HG03460 (cell line): Measurements from ENCODE around the gene ST6GALNAC2.
"Not testable (repeated sequence)": the region's sequence is repeated elsewhere in the genome, so short reads cannot be mapped to it uniquely, and the experiment has no call there.

Source experiments
- ATAC-seq: cut with Tn5 transposase; IDR thresholded peaks from one replicate; pipeline ENCODE4 v1.9.1; 2021; ENCODE audit not compliant: unreplicated experiment

The ST6GALNAC2 gene

DNA sequence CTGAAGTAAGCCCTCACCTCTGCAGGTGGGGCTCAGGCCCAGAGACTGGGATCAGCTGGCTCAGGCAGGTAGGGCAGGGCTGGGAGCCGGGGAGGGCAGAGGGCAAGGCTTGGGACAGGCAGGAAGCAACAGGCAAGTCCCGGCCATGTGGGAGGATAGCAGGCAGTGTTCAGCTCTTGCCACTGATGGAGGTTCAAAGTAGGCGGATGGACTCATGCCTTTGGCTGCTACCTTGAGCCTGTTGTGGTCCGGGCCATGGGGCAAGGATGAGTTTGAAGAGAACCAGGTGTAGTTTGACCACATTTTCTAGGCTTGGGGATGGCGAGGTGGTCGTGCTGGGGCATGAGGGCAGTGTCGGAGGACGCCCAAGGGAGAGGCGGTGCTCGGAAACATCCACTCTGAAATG, 43.1 kb downstream of the ST6GALNAC2 start:
- no peak for ATAC-seq

DNA sequence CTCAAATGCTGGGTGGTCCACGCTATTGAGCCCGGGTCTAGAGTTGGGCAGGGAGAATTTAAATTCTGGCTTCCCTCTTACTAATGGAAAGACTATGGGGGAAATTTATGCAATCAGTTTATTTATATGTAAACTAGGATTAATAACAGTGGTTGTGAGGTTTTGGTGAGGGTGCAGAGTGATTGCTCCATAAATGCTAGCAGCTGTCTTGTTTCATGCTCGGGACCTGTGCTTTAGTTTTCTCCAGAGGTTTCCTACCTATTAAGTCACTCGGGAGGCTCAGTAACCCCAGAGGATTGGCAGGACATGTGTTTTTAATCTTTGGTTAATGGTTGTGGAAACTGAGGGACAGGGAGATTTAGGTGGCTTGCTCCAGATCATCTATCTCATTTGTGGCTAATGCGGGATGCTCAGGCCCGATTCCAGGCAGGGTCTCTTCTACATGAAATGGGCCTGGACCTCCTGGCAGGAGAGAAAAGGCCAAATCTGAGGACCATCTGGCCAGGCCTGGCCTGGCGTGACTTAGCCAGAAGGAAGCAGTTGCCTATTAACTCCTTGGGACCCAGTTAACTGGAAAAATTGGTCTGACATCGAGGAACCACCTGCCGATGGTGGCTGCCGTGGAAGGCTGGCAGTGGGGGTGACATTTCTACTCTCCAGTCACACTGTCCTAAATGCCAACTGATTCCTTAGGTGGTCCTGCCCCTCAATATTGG, 43.8 kb downstream of the ST6GALNAC2 start:
- no peak for ATAC-seq

DNA sequence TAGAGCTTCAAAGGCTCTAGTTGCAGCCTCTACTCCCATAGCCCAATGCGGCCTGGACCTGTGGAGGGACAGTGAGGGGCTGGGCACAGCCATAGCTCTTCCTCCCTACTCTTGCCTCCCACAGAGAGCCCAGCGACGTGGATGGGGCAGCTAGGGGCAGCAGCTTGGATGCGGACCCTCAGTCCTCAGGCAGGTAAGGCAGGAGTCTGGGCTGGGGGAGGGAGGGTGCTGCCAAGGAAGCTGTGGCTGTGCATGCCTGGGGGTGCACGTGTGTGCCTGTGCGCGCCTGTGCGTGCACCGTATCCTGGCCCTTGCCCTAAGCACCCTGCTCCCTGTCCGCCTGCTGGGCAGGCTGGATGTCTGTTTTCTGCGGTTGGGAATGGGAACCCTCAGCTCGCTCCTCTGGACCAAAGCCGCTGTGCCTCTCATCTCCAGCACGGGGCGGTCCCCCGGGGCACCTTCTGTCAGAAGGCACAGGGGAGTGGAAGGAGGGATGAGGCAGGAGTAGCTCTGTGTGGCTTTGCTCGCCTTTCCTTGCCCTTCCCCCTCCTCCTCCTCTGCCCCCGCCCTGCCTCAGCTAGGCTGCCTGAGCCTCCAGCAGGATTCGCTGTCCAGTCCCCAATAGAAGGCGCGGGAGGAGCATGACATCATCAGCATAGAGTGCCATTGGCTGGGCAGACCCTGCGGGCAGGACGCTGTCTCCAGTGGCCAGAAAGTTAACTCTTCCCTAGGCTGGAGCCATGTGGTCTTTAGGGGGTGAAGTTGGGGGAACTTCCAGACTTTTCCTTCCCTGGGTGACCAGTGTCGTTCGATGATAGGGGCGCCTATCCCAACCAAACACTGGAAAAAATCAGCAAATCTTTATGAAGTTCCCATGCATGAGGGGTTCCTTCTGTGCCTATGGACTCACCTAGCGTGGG, 45.0 kb downstream of the ST6GALNAC2 start:
- no peak for ATAC-seq

DNA sequence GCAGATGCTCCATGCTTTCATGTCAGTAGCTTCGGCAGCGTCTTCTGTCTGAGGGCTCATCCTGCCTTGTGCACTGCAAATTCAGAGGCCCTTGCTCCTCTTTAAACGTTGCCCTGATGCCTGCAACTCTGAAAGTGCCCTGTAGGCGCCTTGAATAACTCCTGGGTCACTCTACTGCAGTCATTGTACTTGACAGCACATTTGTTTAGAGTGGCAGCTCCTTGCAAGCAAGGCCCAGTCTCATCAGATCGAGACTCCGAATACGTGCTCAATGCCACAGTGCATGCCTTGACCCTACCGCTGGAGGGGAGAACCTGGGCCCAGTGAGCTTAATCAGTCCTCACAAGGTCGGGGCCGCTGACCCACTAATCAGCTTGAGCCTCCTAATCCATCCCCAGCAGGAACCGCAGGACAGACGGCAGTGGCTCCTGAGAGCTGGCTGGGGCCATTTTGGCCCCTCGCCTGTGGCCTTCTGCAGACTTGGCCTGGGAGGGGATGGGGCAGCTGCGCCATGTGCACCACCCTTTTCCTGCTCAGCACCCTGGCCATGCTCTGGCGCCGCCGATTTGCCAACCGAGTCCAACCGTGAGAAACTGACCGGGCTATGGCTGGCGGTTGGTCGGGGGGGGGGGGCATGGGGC, 45.9 kb downstream of the ST6GALNAC2 start, which contains the start of gene PRCD:
TSS of gene PRCD (plus strand) at position 414 of the 641 bp plus-strand sequence. CDS start at position 512, 98 bp downstream.
- ATAC-seq, result no peak

DNA sequence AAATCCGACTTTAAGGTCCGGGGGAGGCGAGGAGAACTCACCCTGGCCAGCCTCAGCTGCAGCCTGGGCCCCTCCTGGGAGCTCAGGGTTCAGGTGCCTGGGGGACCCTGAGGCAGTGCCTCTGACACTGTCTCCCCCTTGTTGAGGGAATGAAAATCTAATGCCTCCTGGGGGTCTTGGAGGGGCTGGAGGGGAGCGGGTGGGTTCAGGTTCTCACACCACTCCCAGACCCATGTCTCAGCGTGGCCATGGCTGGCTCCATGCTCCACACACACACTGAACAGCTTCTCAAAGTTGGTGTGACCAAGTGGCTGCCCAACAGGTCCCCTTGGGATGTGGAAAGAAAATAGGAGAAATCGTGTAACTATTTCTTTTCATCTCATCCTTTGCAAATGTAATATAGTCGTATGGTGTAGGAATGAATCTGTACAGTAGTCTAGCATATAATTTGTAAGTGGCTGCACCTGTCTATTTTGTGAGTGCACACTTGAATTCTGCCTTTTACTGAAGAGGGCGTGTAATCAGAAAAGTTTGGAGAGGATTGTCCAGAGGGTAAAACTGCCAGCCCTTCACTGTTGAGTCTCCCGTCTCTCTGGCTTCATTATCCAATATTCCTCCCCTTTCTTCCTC, 46.6 kb downstream of the ST6GALNAC2 start:
- no peak for ATAC-seq

DNA sequence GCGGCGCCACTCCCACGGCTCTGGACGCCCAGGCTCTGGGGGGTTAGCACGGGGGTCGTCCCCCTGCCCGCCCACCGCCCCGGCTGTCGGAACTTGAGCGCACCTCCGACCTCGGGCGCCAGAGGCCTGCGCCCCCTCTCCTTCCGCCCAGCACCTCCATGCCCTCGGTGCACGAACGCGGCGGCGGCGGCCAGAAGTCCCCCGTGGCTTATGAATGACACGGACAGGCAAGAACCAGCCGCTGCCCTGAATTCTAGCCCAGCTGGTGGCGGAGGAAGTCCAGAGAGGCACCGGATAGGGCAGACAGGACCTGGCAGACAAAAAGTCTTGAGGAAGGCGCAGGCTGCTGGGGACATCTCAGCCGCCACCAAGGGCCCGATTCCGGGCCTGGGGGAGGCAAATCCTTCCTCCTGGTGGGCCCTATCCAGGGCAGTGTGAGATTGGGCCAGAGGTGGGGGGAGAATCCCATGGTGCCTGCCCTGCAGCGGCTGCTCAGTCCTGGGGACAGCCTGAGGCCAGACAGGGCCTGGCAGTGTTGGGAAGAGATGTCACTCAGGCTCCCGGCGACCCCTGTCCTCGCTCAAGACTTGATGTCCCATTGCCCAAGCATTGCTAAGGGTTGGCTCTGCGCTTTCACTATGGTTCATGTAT, 47.3 kb downstream of the ST6GALNAC2 start:
- ATAC-seq, result no peak

DNA sequence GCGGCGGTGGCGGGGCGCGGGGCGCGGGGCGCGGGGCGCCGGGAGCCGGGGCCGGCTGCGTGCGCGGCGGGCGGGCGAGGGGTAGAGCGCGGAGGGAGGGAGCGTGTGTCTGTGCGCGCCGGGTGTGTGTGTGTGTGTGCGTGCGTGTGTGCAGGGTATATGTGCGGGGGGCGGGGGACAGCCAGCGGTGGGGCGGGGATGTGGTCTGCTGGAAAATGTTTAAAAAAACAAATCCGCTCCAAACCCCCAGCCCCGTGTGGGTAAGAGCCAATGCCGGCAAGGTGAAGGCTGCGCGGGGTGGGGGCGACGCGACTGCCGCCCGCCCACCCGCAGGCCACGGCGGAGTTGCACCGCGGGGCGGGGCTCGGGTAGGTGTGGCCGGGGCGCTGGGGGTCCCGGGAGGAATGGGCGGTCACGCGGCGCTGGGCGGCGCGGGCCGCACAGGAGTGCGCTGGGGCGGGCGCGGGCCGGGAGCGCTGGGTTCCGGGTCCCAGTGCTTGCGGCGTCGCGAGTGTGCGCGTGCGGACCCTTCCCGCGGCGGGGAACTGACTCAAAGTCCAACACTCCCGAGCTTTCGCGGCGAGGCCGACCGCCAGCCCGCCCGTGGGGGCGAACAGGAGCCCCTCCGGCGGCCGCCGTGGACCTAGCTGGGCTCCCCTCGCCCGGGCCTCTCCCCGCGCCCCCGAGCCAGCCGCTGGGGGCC, 47.9 kb downstream of the ST6GALNAC2 start, which contains the start of gene CYGB:
TSS of gene CYGB (minus strand) at position 132 of the 703 bp plus-strand sequence. CDS start 167 bp downstream, outside the sequence.
- no peak for ATAC-seq

DNA sequence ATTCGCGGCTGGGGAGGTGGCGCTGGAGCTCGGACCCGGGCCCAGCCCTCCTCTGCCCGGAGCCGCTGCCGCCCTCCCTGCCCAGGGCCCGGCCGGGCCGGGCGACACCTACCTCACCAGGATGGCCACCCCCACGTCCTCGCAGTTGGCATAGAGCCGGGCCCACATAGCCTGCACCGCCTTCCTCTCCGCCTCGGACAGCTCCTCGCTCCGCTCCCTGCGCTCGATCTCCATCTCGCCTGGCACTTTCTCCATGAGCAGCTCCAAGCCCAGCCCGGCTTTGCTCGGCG, 48.4 kb downstream of the ST6GALNAC2 start:
- no peak for ATAC-seq

DNA sequence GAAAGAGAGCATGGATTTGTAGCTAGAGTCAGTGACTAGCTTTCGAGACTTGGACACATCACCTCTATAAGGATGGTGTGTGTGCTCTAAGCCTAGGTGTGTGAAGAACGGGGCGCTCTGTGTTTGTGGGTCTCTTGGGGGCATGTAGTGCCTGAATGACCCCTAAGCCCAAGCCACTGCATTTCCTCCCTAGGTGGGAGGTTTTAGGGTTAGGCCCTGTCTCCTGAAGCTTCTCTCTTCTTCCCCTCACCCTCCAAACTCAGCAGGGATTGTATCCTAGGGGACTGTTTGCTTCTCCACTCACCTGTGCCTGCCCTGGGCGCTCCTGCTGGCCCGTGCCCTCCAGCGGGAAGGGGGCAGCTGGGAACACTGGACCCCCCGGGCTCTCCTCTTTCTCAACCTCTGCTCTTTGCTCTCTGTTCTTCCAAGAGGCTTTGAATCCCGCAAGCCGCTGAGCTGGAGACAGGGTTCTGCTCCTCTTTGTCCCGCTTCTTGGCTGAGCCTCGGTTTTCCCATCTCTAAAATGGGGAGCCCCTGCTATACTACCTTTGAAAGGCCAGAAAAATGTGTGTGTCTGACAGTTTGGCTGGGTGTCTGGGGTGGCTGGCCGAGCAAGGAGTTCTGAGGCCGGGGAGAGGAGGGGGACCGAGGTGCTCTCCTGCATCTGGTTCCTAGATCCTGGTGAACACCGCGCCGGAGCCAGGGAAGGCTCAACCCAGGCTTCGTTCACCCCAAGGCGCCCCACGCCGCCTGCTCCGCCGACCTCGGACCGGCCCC, 49.0 kb downstream of the ST6GALNAC2 start:
- no peak for ATAC-seq

DNA sequence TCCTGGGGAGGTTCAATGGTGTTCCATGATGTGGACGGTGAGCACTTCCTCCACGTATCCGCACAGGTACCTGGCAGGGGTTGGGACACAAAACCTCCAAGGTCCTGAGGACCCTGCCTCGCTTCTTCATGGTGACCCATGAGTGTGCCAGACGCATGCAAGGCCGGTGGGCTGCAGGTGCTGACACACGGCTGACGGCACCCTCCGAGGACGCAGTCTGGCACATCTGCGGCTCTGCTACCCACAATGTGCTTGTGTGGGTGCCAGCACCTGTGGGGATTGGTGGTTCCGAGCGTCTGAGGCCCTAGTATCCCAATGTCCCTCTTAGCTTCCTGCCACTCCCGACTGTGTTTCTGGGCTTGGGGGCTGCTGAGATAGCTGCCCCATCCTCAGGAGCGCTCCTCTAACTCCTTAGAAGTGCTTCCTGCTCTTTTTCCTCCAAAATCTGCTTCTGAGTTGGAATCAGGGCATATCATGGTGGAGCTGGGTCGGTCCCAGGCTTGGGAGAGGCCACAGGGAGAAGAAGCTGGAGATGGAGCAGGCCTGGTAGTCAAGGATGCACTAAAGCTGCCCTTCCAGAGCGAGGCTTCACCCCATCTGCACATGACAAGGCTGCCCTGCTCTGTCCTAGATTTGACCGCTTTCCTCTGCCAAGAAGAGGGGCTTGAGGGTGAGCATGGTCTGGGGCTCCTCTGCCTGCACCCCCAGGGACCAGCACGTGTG, 49.7 kb downstream of the ST6GALNAC2 start:
- ATAC-seq, result no peak

DNA sequence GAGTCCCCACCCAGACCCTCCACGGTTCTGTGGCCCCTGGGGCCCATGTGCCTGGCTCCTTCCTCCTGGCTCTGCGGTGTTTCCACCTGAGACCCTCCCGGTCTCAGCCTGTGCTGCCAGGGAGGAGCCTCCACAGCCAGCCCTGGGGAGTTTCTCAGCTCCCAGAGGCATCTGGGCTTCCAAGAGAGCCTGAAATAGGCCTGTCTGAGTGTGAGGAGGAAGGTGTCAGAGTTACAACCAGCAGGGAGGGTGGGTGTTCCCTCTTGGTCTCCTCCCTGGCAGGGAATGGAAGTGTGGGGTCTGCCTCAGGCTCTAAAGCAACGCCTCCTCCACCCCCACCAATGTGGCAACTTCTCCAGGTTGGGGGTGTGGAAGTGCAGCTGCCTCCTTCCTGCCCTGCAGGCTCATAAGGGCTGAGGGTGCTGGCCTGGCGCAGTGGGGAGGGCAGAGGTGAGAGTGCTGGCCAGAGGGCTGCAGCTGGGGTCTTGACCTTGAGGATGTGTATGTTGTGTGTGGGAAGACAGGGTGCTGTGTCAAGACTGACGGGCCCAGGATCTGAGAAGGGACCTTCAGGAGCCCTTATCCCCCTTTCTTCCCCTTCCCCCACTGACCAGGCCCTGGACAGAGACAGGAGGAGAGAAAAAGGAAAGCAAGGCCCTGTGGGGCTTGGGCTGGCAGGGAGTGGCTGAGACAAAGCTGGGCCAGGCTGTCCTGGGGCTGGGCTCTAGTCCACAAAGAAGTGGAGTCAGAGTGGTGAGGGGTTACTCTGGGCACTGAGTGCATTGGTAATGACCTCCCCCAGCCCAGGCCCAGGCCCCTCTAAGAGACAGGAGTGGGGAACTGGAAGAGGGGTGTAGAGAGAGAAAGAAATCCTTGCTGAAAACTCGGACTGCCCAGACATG, 50.6 kb downstream of the ST6GALNAC2 start:
- ATAC-seq, result no peak

DNA sequence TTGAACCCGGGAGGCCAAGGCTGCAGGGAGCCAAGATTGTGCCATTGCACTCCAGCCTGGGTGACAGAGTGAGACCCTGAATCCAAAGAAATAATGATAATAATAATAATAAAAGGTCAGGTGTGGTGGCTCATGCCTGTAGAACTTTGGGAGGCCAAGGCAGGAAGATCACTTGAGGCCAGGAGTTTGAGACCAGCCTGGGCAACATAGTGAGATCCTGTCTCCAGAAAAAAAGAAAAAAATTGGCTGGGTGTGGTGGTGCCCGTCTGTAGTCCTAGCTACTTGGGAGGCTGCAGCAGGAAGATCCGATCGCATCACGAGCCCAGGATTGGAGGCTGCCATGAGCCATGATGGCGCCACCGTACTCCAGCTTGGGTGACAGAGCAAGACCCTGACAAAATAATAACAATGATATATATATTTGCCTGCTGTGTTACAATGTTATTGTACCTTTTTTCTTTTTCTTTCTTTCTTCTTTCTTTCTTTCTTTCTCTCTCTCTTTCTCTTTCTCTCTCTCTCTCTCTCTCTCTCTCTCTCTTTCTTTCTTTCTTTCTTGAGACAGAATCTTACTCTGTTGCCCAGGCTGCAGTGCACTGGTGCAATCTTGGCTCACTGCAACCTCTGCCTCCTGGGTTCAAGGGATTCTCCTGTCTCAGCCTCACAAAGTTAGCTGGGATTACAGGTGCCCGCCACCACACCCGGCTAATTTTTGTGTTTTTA, 51.9 kb downstream of the ST6GALNAC2 start:
- not testable (repeated sequence) for ATAC-seq

DNA sequence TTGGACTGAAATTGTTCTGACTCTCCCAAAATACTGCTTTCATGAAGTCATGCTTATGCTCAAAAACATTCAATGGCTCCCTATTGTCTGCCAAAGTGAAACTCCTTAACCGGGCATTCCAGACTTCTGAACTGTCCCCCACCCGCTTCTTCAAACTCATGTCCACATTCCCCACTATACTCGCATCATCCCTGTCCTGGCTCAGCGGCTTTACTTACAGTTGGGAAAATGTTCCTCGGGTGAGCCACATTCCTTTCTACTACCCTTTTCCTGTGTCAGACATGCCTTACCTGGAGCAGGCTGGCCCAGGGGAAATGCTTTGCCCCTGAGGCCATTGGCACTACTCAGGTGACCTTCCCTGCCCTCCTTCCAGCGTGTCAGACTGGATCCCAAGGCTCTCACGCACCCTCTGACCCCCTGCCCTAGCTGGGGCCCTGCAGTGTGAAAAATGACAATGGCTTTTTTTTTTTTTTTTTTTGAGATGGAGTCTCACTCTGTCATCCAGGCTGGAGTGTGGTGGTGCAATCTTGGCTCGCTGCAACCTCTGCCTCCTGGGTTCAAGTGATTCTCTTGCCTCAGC, 53.5 kb downstream of the ST6GALNAC2 start:
- ATAC-seq, result no peak

DNA sequence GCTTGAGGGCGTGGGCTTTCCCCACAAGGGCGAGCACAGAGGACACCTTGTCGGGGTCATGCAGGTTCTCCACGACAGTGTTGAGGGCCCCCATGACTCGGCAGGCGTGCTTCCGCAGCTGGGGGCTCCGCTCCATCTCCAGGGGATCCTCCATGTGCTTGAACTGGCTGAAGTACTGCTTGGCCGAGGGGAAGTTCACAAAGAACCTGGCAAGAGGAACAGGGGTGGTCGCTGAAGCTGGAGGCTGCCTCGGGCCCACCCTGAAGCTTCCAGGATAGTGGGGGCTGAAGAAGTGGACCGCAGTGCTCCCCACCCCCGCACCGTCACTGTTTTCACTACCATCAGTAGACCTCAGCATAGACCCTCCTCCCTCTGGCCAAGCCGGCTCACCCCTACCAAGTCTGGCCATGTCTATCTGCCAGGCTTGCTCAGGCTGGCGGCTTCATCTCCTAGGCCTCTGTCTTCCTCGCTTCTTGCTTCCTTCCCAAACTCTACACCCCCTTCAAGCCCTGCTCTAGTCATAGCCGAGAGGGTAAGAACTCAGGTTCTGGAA, 54.1 kb downstream of the ST6GALNAC2 start:
- ATAC-seq, result no peak

DNA sequence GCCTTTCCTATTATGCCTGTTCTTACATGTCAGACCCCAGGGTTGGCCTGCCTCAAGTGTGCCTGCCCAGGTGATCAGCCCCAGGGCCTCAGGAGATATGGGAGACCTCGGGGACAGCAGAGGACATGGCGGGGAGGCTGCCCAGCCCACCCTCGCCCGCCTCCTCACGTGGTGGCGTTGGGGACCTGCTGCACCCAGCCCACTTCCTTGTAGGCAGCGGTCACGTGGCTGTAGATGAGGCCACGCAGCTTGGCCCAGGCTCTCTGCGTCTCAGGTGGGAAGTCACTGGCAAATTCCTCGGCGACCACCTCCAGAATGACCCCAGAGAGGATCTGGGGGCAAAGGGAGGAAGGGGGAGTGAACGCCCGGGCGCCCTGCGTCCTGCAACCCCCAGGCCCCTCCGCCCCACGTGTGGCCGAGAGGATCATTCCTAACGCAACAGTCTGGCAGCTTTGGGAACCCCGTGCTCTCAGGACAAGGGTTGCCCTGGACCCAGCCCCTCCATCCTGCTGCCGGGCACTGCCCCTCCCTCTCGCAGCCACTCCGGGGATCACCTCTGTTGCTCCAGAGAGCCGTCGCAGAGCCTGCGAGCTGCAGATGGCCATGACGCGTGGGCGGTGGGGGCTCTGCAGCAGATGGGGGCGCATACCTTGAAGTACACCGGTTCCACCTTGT, 54.7 kb downstream of the ST6GALNAC2 start:
- ATAC-seq, result no peak
